Hypothalamus (tissue), 51 donors: Measurements from ENCODE around the gene GPR37L1.
A peak's percentile ranks its signal among the peaks of the same experiment; 100 is the strongest.

Experiments used
- DNase-seq, 51 donors: peaks; one replicate each; lab custom pipeline; 2025; lab: John Stamatoyannopoulos, UW

Gene GPR37L1

GRCh38 chr1:202151045-202151444, 28.3 kb downstream of the GPR37L1 start:
- no peak for DNase-seq

- DNase-seq, result no peak
Observed at GRCh38 chr1:202152399-202152798, 29.7 kb downstream of the GPR37L1 start.

- no peak for DNase-seq
Observed at GRCh38 chr1:202153284-202153683, 30.6 kb downstream of the GPR37L1 start.

- DNase-seq, result no peak
Observed at GRCh38 chr1:202154148-202154765, 31.5 kb downstream of the GPR37L1 start.

- peak in 15 of 51 donors; percentile 4 to 44 (median 26) for DNase-seq
Observed at GRCh38 chr1:202154766-202155477, 32.2 kb downstream of the GPR37L1 start.

- DNase-seq, result peak in 5 of 51 donors; percentile 14 to 28 (median 15)
Observed at GRCh38 chr1:202155478-202156021, 32.8 kb downstream of the GPR37L1 start.

- DNase-seq, result no peak
Observed at GRCh38 chr1:202156590-202156989, 33.9 kb downstream of the GPR37L1 start.

GRCh38 chr1:202157945-202158344, 35.2 kb downstream of the GPR37L1 start:
- DNase-seq, result no peak

- DNase-seq, result no peak
Observed at GRCh38 chr1:202158810-202159533, 36.3 kb downstream of the GPR37L1 start.

- no peak for DNase-seq
Observed at GRCh38 chr1:202159534-202160371, 37.0 kb downstream of the GPR37L1 start.

- DNase-seq, result no peak
Observed at GRCh38 chr1:202160377-202160940, 37.7 kb downstream of the GPR37L1 start, which contains the start of gene PTPN7. TSS of gene PTPN7 (minus strand) at chr1:202160602. CDS start at chr1:202159402, 1,200 bp downstream.

- DNase-seq, result peak in 1 of 51 donors; percentile 18
Observed at GRCh38 chr1:202161151-202162046, 38.7 kb downstream of the GPR37L1 start.

- no peak for DNase-seq
Observed at GRCh38 chr1:202162047-202162417, 39.3 kb downstream of the GPR37L1 start.

GRCh38 chr1:202162418-202163280, 39.9 kb downstream of the GPR37L1 start:
- no peak for DNase-seq

GRCh38 chr1:202163281-202164270, 40.9 kb downstream of the GPR37L1 start:
- DNase-seq, result no peak

GRCh38 chr1:202164271-202165037, 41.7 kb downstream of the GPR37L1 start:
- no peak for DNase-seq
